Measurements from ENCODE around the gene UNC93A.

UNC93A gene

DNA sequence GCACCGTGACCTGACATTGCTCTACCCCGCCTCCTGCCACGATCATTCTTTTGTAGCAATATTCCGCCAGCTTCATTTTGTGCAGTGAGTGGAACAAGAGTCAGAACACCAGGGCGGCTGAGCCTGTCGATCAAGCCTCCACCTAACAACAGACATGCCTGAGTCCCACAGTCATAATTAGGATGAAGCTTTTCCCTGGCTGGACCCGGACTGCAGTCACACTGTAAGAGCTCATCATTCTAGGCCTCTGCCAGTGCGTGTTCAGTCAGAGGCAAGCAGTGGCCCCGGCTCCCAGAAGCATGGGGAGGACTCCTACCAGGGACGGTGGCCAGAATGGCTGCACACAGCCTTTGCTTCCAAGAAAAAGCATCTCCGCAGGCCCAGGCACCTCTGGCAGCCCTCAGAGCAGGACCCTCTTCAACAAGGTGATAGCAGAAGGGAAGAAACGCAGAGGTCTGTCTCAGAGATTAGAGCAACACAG, 23.2 kb upstream of the UNC93A start:
- TF ChIP-seq, protein P1, sequence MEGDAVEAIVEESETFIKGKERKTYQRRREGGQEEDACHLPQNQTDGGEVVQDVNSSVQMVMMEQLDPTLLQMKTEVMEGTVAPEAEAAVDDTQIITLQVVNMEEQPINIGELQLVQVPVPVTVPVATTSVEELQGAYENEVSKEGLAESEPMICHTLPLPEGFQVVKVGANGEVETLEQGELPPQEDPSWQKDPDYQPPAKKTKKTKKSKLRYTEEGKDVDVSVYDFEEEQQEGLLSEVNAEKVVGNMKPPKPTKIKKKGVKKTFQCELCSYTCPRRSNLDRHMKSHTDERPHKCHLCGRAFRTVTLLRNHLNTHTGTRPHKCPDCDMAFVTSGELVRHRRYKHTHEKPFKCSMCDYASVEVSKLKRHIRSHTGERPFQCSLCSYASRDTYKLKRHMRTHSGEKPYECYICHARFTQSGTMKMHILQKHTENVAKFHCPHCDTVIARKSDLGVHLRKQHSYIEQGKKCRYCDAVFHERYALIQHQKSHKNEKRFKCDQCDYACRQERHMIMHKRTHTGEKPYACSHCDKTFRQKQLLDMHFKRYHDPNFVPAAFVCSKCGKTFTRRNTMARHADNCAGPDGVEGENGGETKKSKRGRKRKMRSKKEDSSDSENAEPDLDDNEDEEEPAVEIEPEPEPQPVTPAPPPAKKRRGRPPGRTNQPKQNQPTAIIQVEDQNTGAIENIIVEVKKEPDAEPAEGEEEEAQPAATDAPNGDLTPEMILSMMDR (conservative IDR thresholded peaks at IDR 0.05; ENCODE audit: low read depth) = no peak
- no peak overlapping the region for H3K27ac ChIP-seq
- DNase-seq (ENCODE audit: low spot score) = no peak
- CTCF ChIA-PET = no interaction called here
- POLR2A ChIA-PET (ENCODE audit: low non-redundant PET) = no interaction called here

DNA sequence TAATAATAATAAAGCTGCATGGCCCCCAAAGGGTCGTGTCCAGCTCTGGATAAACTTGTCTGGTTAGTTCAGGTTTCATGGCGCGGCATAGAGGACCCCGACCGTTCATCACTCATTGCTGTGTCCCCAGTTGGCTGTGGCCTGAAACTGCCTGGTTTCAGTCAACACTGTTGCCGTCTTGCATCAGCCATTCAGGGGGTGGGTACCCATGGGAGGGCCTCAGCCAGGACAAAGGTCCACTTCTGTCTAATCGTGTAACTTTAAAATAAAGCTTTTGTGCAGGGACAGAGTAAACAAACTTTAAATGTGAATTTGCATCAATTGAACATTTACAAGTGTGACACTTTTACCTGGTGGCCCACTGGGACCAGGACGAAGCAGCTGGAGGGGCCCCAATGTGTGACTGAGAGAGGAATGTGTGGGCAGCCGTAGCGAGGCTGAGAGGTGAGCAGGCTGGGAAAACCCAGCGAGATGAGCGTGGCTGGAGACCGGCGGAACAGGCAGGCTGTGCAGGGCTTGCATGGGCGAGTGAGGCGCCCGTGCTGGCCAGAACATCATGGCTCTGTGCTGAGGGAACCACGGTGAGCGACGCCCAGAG, 22.3 kb upstream of the UNC93A start:
- POLR2A ChIA-PET (ENCODE audit: low non-redundant PET) = no interaction called here
- CTCF ChIA-PET = interaction anchor here (0.6 kb wide), 1 partner anchor 8 kb away, joined by 3 read pairs; no protein-coding TSS in a partner anchor
- DNase-seq (ENCODE audit: low spot score) = no peak
- TF ChIP-seq, protein P1 (conservative IDR thresholded peaks at IDR 0.05; ENCODE audit: low read depth) = no peak
- no peak overlapping the region for H3K27ac ChIP-seq

DNA sequence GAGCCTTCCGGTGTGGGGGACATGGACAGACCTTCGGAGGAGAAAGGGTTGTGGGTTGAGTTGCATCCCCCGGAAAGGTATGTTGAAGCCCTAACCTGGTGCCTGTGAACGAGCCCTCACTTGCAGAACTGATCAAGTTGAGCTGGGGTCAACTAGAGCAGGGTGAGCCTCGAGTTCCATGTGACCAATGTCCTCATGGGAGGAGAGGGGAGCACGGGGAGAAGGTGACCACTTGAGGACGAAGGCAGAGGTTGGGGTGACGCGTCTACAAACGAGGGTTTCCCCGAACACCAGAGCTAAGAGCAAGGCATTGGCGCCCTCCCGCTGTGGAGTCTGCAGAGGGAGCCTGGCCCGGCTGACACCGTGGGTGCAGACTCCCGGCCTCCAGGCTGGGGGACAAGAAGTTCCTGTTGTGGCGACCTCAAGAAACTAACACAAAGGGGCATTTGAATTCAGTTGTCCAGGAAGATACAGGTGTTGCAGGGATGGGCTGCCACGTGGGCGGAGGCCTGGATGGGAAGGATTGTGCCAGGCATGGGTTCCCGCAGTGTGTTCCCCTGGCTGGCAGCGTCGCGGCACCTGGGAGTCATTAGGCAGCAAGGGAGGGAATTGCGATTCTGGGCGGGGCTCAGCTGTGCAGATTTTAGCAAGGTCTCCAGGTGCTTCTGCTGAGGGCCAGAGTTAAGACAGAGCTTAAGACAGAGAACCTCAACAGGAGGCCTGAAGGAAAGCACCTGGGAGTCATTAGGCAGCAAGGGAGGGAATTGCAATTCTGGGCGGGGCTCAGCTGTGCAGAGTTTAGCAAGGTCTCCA, 20.4 kb upstream of the UNC93A start:
- ChIA-PET CTCF (interaction anchor here (1.2 kb wide), 1 partner anchor 11 kb away, joined by 4 read pairs; no protein-coding TSS in a partner anchor), POLR2A (ENCODE audit: low non-redundant PET) (no interaction called here)
- TF ChIP-seq, protein P1 (conservative IDR thresholded peaks at IDR 0.05; ENCODE audit: low read depth) = no peak
- no peak for DNase-seq (ENCODE audit: low spot score)
- H3K27ac ChIP-seq = no peak overlapping the region

DNA sequence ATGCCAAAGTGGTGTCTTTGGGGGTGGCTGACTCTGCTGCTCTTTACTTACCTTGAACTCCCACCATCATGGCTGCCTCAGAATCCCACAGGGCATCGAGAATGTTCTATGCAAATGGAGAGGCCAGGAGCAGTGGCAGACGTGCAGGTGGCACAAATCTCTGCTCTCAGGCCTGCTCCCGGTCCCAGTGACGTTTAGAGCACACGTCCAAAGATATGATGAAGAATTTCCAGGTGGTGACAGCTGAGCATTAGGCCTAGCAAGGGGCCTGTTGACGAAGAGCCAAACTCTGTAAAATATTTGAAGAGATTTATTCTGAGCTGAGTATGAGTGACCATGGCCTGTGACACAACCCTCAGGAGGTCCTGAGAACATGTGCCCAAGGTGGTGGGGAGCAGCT, 19.0 kb upstream of the UNC93A start:
- DNase-seq (ENCODE audit: low spot score) = no peak
- ChIA-PET CTCF (no interaction called here), POLR2A (ENCODE audit: low non-redundant PET) (no interaction called here)
- no peak overlapping the region for H3K27ac ChIP-seq
- TF ChIP-seq, protein P1 (conservative IDR thresholded peaks at IDR 0.05; ENCODE audit: low read depth) = no peak

DNA sequence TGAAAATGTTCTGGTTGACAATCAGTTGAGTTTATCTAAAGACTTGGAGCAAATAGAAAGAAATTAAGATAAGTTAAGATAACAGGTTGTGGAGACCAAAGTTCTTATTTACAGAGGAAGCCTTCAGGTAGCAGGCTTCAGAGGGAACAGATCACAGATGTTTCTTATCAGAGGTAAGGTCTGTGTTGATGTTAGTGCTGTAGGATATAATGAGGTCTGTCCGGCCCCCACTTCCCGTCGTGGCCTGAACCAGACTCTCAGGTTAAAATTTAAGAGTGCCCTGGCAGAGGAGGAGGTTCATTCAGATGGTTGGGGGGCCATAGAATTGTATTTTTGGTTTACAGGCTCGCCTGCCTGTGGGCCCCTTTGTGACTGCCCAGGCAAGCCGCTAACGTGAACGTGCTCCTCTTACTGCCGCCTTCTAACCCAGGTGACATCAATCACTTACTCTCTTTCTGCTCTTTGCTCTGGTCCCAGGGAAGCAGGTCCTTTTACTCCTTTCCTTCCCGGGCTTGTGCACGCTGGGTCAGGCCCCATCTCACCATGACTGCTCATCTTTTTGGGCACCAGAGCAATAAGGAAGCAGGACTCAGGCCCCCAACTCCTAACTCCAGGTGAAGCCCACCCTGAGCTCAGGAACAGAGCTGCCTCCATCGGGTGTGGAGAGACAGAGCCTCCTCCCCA, 18.3 kb upstream of the UNC93A start:
- DNase-seq (ENCODE audit: low spot score) = no peak
- no peak overlapping the region for H3K27ac ChIP-seq
- POLR2A ChIA-PET (ENCODE audit: low non-redundant PET) = no interaction called here
- TF ChIP-seq, protein P1 (conservative IDR thresholded peaks at IDR 0.05; ENCODE audit: low read depth) = no peak
- CTCF ChIA-PET = no interaction called here

DNA sequence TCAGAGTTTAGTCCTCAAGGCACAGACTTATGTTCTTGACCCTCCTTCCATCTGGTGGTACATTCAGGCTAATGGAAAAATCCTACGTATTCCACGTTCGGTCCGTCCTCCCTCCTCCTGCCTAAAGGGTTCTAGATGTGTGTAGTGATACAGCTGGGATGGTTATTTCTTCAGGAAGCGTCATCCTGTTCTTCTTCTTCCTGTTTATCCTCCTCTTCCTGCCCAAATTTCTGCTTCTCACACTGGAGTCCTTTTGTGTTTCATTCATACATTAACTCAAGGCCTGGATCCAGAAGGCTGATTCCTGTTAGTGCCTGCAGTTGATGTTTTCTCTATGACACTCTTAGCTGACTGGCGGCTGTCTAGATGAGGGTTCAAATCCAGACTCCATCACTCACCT, 16.8 kb upstream of the UNC93A start:
- DNase-seq (ENCODE audit: low spot score) = no peak
- ChIA-PET CTCF (interaction anchor here (0.6 to 0.9 kb wide), 2 partner anchors 13 to 15 kb away, joined by 3 to 4 read pairs; no protein-coding TSS in a partner anchor), POLR2A (ENCODE audit: low non-redundant PET) (no interaction called here)
- H3K27ac ChIP-seq = no peak overlapping the region
- TF ChIP-seq, protein P1 (conservative IDR thresholded peaks at IDR 0.05; ENCODE audit: low read depth) = no peak

Measured in RWPE1 (cell line).